Measurements from ENCODE around the gene CCDC85C.

Gene CCDC85C

DNA sequence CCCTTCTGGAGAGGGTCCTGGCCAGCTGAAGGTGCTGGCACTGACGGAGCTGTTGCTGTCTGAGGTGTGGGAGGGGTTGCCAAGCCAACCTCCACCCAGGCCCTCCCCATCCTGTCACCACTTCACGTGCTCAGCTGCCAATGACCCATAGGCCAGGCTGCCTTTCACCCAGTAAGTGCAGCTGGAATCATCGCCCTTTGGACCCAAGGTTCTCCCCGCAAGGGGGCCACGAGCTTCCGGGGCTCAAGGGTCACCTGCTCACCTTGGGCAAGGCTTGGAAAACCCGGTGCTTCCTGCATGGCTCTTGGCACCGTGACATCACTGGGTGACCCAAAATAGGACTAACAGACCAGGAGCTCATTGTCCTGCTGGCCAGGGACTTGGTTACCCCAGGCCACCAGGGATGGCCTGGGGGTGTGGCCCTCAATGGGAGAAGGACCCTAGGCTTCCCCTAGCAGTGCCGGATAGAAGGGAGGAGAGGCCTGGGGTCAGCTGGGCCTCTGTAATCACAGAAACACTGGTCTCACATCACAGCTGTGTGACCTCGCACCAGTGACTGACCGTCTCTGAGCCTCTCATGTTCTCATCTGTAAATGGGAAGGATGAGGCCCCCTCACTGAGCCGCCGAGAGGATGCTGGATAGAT, 51.3 kb downstream of the CCDC85C start:
- no peak for DNase-seq

DNA sequence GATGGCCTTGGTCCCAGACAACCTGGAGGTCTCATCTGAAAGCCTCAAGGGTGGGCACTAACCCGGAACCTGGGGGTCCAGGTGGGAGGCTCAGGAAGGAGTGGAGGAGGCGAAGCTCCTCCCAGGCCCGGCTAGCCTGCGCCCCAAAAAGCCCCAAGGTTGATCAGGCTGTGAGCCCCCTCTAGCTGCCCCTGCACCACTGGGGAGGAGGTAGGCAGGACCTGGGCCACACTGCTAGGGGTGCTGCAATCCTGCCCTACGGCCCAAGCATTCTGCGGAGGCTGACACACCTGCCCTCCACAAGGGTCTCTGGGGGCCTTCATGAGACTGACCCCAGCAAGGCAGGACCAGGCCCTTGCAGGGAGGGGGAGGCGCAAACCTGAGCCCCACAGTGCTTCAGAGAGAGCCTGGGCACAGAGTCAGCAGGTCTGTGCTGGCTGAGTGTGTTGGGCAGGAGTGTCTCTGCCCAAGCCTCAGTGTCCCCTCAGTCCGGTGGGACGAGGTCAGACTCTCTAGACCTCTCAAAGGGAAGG, 51.9 kb downstream of the CCDC85C start:
- DNase-seq, result no peak

DNA sequence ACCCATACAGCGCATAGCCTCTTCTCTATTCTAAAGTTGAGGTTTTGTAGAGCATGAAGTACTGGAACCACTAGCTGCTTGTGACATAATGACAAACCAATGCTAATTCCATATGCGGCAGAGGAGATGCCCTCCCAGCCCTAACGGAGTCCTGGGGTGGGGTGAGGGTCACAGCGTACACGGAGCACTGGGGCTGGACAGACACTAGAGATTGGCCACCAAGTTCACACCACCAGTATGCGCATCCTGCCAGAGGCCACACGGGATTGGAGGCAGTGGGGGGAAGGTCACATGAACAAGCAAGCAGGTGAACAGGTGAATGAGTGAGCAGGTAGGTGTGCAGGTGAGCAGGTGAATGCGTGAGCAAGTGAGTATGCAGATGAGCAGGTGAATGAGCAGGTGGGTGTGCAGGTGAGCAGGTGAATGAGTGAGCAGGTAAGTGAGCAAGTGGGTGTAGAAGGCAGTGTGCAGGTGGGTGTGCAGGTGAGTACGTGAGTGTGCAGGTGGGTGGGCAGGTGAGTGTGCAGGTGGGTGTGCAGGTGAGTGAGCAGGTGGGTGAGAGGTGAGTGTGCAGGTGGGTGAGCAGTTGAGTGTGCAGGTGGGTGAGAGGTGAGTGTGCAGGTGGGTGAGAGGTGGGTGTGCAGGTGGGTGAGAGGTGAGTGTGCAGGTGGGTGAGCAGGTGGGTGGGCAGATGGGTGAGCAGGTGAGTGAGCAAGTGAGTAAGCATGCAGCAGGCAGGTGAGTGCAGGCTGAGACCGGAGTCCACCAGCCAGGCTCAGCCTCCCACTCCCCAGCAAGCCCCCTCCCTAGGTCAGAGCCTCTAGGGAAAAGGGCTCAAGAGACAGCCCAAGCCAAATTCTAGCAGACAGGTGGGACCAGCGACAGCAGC, 52.7 kb downstream of the CCDC85C start:
- no peak for DNase-seq

DNA sequence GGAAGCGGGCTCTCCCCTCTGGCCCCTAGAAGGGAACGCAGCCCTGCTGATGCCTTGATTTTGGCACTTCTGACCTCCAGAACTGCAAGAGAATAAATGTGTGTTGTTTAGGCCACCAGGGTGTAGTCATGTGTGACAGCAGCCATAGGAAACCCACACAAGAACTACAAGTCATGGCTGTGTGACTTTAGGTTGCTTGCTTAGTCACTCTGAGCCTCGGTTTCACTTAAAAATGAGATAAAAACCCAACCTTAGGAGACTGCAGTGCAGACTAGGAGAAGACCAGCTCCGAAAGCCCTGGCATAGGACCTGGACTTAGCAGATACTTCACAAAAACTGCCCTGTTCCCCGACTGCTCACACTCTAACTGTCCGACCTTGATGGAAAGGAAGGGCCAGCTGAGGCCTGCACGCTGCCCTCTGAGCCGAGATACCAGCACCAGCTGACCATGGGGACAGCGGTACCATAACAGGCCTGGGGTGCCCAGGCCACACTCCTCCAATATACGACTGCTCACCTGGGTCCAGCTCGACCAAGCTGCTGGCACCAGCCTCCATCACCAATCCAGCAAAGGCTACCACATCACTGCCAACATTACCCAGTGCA, 53.5 kb downstream of the CCDC85C start:
- DNase-seq, result no peak

DNA sequence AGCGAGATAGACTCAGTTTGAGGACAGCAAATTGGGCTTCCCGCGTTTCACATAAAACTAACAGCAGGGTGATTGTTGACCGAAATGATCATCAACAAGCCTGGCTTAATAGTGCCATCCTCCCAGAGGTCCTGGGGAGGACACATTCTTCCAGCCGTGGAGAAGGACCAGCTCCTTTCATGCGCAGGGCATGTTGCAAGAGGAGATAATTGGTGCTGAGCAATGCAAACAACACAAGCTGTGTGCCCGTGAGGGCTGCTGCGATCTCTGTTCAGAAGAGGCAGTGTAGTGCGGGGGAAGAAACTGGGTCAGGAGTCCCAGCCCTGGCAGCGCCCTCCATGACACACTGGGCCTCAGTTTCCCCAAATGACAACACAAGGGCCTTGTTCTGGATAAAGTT, 54.3 kb downstream of the CCDC85C start:
- DNase-seq, result no peak

DNA sequence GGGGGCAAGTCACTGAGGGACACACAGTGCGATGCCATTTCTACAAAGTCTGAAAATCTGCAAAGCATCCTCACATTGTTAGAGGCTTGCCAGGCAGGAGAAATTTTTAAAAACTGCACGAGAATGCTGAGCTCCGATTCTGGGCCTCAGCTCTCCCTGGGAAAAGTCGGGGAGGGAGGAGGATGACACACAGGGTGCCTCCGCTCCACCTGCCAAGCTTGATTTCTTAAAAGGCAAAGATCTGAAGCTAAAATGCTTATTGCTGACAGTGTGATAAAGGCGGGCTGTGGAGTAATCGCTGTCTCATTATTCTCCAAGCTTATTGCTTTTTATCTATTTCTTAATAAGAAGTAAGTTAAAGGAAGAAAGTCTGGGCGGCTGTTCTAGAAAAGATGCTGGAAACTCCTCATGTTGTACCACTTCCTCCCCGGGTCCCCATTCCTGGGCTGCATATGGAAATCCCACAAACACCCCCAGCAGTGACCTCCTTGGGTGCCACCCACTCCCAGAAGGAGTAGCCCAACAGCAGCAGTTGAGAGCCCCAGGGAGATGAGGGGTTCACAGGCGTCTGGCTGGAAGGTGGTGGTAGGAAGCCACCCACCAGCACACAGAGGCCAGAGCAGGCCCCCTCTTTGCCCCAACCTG, 55.0 kb downstream of the CCDC85C start:
- no peak for DNase-seq

DNA sequence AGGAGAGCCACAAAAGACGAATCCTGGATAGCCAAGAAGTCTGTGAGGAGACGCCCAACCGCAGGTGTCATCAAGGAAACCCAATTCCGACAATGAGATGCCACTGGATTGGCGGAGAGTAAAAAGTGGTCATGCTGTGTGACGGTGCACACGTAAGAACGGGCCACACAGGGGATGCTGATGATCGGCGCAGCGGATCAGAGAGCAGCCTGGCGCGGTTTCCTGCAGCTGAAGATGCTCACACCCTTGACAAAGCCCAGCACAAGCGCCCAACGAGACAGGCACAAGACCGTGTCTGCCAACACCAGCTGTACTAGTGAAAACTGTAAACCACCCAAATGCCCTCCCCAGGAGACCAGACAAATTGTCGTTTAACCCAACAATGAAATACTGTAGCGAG, 55.8 kb downstream of the CCDC85C start:
- no peak for DNase-seq

DNA sequence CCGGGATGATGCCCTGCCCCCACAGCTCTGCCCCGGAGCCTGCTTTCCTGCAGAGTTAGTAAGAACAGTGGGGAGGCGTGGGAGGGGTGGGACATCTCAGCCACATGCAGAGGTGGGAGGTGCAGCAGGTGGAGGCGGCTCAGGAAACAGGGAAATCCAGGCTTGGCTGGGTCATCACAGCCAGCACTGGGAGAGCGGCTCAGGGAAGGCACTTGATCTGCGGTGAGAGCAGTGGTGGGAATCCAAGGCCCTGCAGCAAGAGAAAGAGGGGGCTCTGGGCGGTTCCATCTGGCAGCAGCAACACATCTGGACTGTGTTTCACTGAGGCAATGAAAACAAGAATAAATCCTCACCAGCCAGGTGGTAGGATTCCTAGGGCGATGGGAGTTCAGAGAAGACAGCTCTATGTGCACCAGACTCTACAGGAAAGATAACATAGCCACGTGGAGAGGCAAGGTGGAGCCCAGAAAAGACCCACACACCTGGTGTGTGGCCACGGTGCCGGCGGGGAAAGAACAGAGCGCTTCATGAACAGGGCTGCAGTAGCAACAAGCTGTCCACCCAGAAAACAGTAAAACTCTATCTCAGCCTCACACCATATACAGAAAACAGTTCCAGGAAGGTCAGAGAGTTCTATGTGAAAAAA, 57.6 kb downstream of the CCDC85C start:
- no peak for DNase-seq

DNA sequence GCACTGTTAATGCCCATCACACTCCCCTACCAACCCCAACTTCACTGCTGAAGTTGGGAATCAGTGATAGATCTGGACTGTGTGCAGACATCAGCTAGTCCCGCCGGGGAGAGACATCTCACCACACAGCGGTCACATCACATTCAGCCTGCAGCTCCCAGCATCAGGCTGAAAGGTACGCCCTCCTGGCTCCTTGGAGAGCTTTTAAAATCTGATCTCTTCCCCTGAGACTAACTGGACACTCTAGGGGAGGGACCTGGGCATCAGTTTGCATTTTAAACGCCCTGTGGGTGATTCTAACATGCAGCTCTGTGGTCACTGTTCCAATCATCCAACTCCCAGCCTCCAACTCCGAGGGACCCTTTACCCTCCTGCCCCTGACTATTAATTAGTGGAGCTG, 58.4 kb downstream of the CCDC85C start:
- no peak for DNase-seq

DNA sequence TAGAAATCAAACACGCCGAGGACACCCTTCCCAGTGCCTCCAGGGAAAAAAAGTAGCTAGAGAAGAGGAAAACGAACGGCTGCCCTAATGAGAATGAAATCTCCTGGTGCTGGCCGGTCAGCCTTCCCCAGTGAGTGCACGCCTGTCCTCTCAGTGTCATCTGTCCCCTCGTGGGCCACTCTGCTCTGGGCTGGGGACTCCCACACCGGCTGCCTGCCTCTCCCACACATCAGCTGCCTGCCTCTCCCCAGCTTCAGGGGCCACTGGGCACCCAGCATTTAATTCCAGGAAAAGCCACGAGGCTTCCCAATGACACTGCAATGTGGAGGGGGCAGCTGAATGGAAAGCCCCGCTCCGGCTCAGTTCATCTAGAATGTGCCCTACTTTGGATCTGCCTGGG, 59.0 kb downstream of the CCDC85C start:
- no peak for DNase-seq

DNA sequence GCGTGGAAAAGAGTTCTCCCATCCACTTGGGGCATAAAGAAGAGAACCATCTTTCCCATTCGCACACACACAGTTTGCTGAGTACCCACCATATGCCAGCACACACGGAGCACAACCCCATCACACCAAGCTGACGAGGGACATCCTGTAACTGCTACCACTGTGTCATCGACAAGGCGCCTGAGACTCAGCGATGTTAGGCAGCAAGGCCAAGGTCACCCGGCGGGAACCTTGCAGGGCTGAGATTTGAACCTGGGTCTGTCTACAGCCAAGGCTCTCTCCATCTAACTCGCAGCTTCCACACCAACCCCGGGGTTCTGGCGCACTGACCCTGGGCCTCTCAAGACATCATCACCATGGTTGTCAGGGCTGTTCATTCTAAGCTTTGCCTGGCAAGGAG, 60.0 kb downstream of the CCDC85C start:
- no peak for DNase-seq

DNA sequence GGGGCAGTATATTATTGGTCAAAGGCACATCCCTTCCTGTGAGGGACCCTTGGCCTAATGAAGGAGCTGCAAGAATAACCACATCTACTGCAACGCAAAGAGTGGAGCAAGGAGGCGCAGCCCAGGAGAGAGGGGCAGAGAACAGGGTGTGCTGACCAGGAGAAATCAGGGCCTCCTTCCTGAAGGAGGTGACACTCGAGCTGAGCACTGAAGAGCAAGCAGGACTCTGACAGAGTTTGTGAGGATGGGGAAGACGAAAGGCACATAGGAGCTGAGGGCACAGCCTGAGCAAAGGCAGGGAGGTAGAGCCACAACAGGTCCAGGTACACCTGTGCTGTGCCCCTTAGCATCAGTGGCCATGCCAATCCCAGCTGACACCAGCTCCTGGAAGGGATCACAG, 60.6 kb downstream of the CCDC85C start:
- no peak for DNase-seq

DNA sequence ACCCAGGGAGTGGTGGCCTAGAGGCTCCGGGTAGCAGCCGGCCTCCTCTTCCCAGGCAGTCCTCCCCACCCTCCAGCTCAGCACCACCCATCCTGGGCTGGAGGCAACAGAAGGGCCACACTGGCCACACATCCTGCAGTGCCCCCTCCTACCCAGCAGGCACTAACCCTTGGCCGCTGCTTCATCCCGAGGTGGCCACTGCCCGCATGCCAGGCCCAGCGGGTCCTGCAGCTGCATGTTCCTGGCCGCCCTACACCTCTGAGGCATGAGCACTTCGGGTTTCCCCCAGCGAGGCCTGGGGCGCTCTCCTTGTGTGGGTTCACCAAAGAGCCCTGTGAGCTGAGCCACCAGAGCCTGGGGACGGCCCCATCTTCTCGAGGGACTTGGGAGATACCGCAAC, 61.4 kb downstream of the CCDC85C start:
- DNase-seq, result no peak

DNA sequence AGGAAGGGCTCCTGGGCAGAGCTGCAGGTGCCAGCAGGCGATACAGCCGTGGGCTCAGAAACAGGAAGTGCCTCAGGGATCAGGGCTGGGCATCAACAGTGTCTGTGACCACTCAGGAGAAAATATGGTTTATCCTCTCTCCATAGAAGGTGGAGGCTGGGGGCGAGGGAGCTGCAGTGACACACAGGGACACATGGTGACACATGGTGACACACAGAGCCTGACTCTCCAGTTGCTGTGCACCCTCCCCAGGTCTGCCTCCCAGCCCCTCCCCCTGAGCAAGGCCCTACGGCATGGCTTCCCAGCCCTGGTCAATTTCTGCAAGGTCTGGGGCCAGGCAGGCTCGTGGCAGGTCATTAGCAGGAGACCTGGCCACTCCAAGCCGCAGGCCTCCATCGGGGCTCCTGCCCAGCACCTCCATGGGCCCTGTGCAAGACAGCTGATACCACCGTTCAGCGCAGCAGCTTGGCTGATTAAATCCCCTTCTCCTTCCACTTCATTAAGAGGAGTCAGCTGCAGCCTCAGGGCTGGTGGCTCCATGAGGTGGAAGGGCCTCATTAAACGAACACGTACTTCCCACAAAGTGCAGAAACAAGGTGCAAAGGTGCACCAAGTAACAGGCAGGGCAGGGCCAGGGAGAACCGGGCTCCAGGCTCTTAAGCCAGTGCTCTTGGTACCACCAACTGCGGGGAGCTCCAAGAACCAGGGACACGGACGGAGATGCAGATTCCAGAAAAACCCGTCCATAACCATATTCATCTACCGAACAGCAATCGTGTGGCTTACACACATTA, 62.1 kb downstream of the CCDC85C start:
- no peak for DNase-seq

DNA sequence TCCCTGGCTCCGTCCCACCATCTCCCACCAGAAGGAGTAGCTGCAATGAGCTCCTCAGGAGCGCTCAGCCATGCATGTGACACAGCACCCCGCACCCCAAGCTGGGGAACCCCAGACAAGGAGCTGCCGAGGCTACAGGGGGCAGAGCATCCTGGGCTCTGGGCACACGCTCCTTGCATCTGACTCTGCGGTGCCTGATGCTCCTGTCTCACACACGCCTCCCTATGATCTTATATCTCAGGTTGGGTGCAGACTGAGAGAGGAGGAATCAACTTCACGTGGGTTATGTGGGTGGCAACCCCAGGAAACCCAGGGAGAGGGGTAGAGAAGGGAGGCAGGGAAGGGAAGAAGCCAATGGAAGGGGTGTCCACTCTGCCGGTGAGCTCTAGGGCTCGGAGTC, 62.8 kb downstream of the CCDC85C start:
- DNase-seq, result no peak

DNA sequence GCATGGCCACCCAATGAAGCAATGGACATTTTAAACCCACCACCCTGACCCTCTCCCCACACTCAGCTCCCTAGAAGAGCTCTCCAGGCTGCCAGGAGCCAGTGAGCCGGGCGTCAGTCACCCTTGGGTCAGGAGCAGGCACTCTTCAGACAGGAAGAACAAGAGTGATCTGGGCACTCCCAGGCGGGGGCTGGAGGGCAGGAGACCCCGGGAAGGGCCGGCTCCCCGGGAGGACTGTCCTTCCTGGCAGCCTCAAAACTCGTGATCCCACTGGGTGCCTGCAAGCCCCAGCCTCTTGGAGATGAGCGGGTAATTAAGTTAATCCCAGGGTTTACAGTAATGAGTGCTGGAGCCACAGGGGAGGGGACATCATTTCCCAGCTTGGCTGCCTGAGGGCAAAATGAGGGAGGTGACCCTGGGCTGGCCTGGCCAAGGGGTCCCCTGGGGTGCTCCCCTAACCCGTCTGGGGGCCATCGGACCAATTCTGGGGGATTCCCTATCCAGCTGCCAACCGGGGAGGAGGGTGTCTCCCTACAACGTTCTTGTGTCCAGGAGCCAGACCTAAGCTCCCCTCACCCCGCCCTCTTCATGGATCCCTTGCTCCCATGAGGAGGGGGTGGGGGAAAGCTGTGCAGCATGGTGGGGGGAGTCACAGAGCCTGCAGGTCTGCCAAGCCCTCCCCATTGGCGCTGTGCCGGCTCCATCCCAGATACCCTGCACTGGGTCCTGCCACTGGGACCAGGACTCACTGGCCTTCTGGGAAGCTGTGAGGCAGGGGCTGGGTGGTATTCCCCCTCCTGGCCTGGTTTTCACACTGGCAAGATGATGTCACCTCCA, 63.6 kb downstream of the CCDC85C start:
- no peak for DNase-seq

DNA sequence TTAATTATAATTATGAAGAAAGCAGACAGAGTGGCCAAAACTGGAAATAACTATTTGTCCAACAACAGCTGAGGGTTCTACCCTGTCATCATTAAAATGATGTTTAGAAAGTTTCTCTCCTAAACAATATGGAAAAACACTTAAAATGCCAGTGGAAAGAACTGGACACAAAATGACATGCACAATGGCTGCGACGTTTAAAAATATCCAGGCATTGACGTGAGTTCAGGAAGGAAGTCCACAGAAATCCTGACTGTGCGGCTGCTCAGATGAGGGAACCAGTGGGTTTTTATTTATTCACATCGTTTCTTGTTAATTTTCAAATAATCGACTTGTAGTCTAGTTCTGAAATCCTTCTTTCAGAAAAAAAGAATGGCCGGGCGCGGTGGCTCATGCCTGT, 64.5 kb downstream of the CCDC85C start:
- no peak for DNase-seq

DNA sequence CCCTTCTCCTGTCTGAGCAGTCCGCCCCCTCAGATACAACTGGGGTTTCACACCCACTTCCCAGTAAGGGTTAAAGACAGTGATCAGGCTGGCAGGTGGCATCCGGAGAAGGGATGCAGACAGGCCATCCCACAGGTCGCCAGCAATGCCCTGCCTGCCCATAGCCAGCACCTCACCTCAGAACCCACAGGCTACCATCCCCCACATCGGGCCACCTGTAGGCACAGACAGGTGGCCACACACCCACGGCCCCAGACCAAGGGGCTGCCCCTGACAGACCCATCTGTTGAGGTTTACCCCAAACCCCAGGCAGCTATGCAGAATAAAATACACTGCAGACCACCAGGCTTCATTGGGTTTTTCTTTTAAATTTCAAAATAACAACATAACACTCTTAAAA, 65.3 kb downstream of the CCDC85C start:
- DNase-seq, result no peak

DNA sequence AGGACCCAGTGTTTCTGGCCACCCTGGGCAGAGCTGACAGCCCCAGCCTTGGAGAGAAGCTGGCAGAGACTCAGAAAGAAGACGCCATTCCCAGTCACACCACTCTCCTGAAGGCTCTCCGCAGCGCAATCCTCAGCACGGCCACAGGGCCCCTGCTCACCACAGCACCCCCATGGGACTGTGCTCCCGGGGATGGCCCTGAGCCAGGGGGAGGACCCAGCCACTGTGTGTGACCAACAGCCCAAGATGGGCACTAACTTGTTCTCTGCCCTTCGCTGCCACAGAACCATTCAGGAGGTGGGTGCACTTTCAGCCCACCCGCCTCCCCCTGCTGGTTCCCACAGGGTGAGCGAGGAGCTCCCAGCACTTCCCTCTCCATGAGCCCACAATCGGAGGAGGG, 65.7 kb downstream of the CCDC85C start:
- DNase-seq, result no peak

DNA sequence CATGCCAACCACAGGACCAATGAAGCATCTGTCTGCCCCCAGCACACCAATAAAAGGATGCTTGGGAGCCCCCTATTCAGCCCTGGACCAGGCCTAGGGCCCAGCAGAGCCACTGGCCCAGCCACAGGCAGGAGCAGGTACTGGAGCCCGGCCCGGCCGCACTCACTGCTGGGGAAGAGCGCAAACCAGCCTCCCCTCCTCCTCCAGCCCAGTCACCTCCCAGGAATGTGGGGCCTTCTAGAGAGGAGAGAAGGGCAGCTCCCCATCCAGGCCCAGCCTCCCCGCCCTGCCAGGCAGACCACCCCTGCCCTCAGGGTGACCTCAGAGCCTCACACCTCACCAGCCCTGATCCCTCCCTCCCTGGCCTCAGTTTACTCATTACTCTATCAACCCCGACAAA, 66.6 kb downstream of the CCDC85C start:
- DNase-seq, result no peak

Data from cortex of kidney (tissue), 1 donor.